ENCODE data around the gene OR52W1. TPM values are rescaled to one million over a fixed set of nuclear protein-coding genes. Genes with fewer than 3 reads are reported as not detected.

Gene OR52W1
- polyA plus RNA-seq, 1 of the 3 experiments (the other 2 are of a cell fraction), result not detected

DNA sequence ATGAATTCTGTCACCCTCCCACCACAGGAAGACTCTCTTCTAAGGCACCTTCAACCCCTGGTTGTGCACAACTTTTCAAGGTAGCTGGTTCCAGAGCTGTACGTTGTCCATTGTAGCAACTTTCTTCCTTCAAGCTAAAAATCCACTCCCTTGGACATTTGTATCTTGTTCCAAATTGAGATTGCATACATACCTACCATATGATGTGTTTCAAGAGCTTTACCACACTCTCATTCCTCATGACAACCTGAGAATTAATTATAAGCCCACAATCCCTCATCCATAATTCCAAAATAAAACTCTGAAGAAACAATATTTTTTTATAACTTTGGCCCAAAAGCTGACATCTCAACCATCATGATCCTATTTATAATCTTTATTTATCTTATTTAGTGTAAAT lies 3.0 kb downstream of the OR52W1 start (continued):
- no peak for TF ChIP-seq USF2 (IDR thresholded peaks at IDR 0.05; ENCODE audit: borderline replicate concordance, low read depth, low read length)

GRCh38 chr11:6203327-6203726 lies 4.3 kb downstream of the OR52W1 start:
- DNase-seq, result no peak

DNA sequence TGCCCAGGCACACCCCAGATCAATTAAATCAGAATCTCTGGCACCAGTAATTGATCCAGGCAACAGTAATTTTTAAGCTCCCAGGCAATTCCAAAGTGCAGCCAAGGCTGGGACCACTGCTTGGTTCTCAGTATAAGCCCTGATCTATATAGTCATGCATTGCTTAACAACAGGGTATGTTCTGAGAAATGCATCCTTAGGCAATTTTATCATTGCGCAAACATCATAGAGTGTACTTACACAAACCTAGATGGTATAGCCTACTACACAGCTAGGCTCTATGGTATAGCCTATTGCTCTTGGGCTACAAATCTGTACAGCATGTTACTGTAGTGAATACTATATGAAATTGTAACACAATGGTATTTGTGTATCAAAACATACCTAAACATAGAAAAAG lies 5.7 kb downstream of the OR52W1 start:
- H3K4me1 ChIP-seq (ENCODE audit: control insufficient read depth in 1 of 2, insufficient read depth in 2 of 2, low read depth in 1 of 2, low read length in 1 of 2), result no peaks in the 10 kb centered on the region
- WGBS (ENCODE audit: low lambda C conversion rate), result 100% methylated on average over 1 of the region's 1 CpG
- no peaks in the 10 kb centered on the region for H3K27me3 ChIP-seq (ENCODE audit: insufficient read depth)
- no peak overlapping the region for H3K27ac ChIP-seq (ENCODE audit: low read depth in 2 of 2, low read length in 1 of 2)
- H3K36me3 ChIP-seq (replicated peaks in 1 of 2; ENCODE audit: control insufficient read depth in 1 of 2, insufficient read depth in 2 of 2, low read length in 1 of 2), result peaks cover 6 to 15% of the 10 kb centered on the region in 2 experiments
- CTCF ChIA-PET, result interaction anchor here (0.6 to 0.8 kb wide), 2 partner anchors 159 to 1894 kb away, joined by 3 read pairs; no protein-coding TSS in a partner anchor
- no peaks in the 10 kb centered on the region for H3F3A ChIP-seq (replicated peaks; ENCODE audit: insufficient read depth)
- no peak overlapping the region for H3K4me3 ChIP-seq (ENCODE audit: low read depth in 2 of 2, low read length in 1 of 2)
- H4K20me1 ChIP-seq (ENCODE audit: insufficient read depth), result no peaks in the 10 kb centered on the region
- POLR2A ChIA-PET, result no interaction called here
- no peak overlapping the region for H3K4me2 ChIP-seq
- H3K9me3 ChIP-seq, result no peaks in the 10 kb centered on the region
- no peak overlapping the region for H2AFZ ChIP-seq (ENCODE audit: low read depth)
- H3K9me2 ChIP-seq, result no peaks in the 10 kb centered on the region
- TF ChIP-seq YY1 (IDR thresholded peaks at IDR 0.05; ENCODE audit: low read depth) (no peak), NFIC (IDR thresholded peaks at IDR 0.05; ENCODE audit: borderline replicate concordance) (no peak), GATA2 (CRISPR knock-in tag; IDR thresholded peaks at IDR 0.05) (no peak), GABPA (IDR thresholded peaks at IDR 0.05; ENCODE audit: low read depth) (no peak), EP300 (IDR thresholded peaks at IDR 0.05; ENCODE audit: borderline replicate concordance in 1 of 2, low read depth in 1 of 2, low read length in 1 of 2) (no peak), CHD2 (IDR thresholded peaks at IDR 0.05; ENCODE audit: low read length, partially characterized antibody) (no peak), SMC3 (IDR thresholded peaks at IDR 0.05; ENCODE audit: low read depth, low read length) (no peak), FOSL2 (IDR thresholded peaks at IDR 0.05; ENCODE audit: borderline replicate concordance, low read depth) (no peak), FOXM1 (IDR thresholded peaks at IDR 0.05; ENCODE audit: low read depth) (no peak), MXI1 (IDR thresholded peaks at IDR 0.05; ENCODE audit: low read depth, low read length) (no peak), USF2 (IDR thresholded peaks at IDR 0.05; ENCODE audit: borderline replicate concordance, low read depth, low read length) (no peak), MEF2A (IDR thresholded peaks at IDR 0.05; ENCODE audit: borderline replicate concordance, low read depth) (no peak), SIN3A (IDR thresholded peaks at IDR 0.05; ENCODE audit: borderline replicate concordance, low read depth, low read length) (no peak), RCOR1 (IDR thresholded peaks at IDR 0.05; ENCODE audit: low read length) (no peak), POLR2AphosphoS5 (IDR thresholded peaks at IDR 0.05; ENCODE audit: low read depth, low read length) (no peak), TEAD4 (IDR thresholded peaks at IDR 0.05; ENCODE audit: borderline replicate concordance, insufficient read depth) (no peak)
- TF ChIP-seq, protein P1, sequence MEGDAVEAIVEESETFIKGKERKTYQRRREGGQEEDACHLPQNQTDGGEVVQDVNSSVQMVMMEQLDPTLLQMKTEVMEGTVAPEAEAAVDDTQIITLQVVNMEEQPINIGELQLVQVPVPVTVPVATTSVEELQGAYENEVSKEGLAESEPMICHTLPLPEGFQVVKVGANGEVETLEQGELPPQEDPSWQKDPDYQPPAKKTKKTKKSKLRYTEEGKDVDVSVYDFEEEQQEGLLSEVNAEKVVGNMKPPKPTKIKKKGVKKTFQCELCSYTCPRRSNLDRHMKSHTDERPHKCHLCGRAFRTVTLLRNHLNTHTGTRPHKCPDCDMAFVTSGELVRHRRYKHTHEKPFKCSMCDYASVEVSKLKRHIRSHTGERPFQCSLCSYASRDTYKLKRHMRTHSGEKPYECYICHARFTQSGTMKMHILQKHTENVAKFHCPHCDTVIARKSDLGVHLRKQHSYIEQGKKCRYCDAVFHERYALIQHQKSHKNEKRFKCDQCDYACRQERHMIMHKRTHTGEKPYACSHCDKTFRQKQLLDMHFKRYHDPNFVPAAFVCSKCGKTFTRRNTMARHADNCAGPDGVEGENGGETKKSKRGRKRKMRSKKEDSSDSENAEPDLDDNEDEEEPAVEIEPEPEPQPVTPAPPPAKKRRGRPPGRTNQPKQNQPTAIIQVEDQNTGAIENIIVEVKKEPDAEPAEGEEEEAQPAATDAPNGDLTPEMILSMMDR (IDR thresholded peaks at IDR 0.05), result no peak
- TF ChIP-seq, protein P2, sequence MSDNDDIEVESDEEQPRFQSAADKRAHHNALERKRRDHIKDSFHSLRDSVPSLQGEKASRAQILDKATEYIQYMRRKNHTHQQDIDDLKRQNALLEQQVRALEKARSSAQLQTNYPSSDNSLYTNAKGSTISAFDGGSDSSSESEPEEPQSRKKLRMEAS (IDR thresholded peaks at IDR 0.05; ENCODE audit: low read depth), result no peak
- no peak for DNase-seq
- no peaks in the 10 kb centered on the region for H3K79me2 ChIP-seq (ENCODE audit: insufficient read depth)
- no peak overlapping the region for H3K9ac ChIP-seq

More at GRCh38 chr11:6203327-6203726, 4.3 kb downstream of the OR52W1 start:
- H3K79me2 ChIP-seq (ENCODE audit: insufficient read depth), result no peaks in the 10 kb centered on the region
- no peaks in the 10 kb centered on the region for H4K20me1 ChIP-seq (ENCODE audit: insufficient read depth)
- H3K27ac ChIP-seq (ENCODE audit: low read depth in 2 of 2, low read length in 1 of 2), result no peak overlapping the region
- CTCF ChIA-PET, result no interaction called here
- no peaks in the 10 kb centered on the region for H3K9me2 ChIP-seq
- WGBS (ENCODE audit: low lambda C conversion rate), result 72% methylated on average over 3 of the region's 3 CpGs
- no peaks in the 10 kb centered on the region for H3K9me3 ChIP-seq
- no peak overlapping the region for H2AFZ ChIP-seq (ENCODE audit: low read depth)
- no peaks in the 10 kb centered on the region for H3K4me1 ChIP-seq (ENCODE audit: control insufficient read depth in 1 of 2, insufficient read depth in 2 of 2, low read depth in 1 of 2, low read length in 1 of 2)
- peaks cover 6 to 10% of the 10 kb centered on the region in 2 experiments for H3K36me3 ChIP-seq (replicated peaks in 1 of 2; ENCODE audit: control insufficient read depth in 1 of 2, insufficient read depth in 2 of 2, low read length in 1 of 2)
- no peaks in the 10 kb centered on the region for H3K27me3 ChIP-seq (ENCODE audit: insufficient read depth)
- H3K9ac ChIP-seq, result no peak overlapping the region
- no peak for TF ChIP-seq EP300 (IDR thresholded peaks at IDR 0.05; ENCODE audit: borderline replicate concordance in 1 of 2, low read depth in 1 of 2, low read length in 1 of 2)
- TF ChIP-seq MXI1 (IDR thresholded peaks at IDR 0.05; ENCODE audit: low read depth, low read length), result no peak
- no peak for TF ChIP-seq JUND (IDR thresholded peaks at IDR 0.05)
- H3K4me2 ChIP-seq, result no peak overlapping the region
- POLR2A ChIA-PET, result no interaction called here
- no peak overlapping the region for H3K4me3 ChIP-seq (ENCODE audit: low read depth in 2 of 2, low read length in 1 of 2)
- H3F3A ChIP-seq (replicated peaks; ENCODE audit: insufficient read depth), result no peaks in the 10 kb centered on the region

Data from SK-N-SH (cell line).